Body of pancreas (tissue), 4 donors: ENCODE results near the gene INIP. TPM values are rescaled to one million over a fixed set of nuclear protein-coding genes. Genes with fewer than 3 reads are reported as not detected.

Experiments used
- ATAC-seq: fragments of 150-250 bp; one replicate; pipeline ENCODE4 v1.9.1; 2016
- DNase-seq, 4 donors: peaks; one replicate each; pipeline ENCODE4 v3.0.0-alpha.2; 2019
- H3K27ac ChIP-seq, 4 donors: fragments of 200-600 bp; sonication (generic); 1 replicate in 3 of 4; 2 replicates in 1 of 4; pipeline versions ENCODE4 v1.5.1 to v1.6.1; 2016 to 2019; ENCODE audit warnings: mild to moderate bottlenecking in 1 of 4, mixed read lengths in 1 of 4, moderate library complexity in 1 of 4
- H3K27me3 ChIP-seq, 2 donors: fragments of 200-600 bp; sonication (generic); one replicate each; pipeline ENCODE4 v1.6.0; 2016; ENCODE audit warnings: mild to moderate bottlenecking in 1 of 2
- H3K36me3 ChIP-seq, 2 donors: fragments of 200-600 bp; sonication (generic); replicated peaks in 1 of 2; 2 replicates each; pipeline ENCODE4 v1.5.1; 2016; ENCODE audit warnings: low read depth in 2 of 2; ENCODE audit not compliant: insufficient read depth in 1 of 2
- H3K4me1 ChIP-seq: fragments of 200-600 bp; sonication (generic); one replicate; pipeline ENCODE4 v1.6.0; 2016
- H3K4me3 ChIP-seq, 2 donors: fragments of 200-600 bp; sonication (generic); 1 replicate in 1 of 2; 2 replicates in 1 of 2; pipeline ENCODE4 v1.5.1; 2016 to 2019
- H3K9me3 ChIP-seq, 3 donors: fragments of 200-600 bp; sonication (generic); 1 replicate in 2 of 3; 2 replicates in 1 of 3; pipeline ENCODE4 v1.5.1; 2016
- POLR2A ChIP-seq, 3 donors: fragments of 450-650 bp; IDR thresholded peaks; one replicate each; pipeline ENCODE4 v1.6.1; 2016; ENCODE audit warnings: antibody characterized with exemption in 3 of 3, mild to moderate bottlenecking in 2 of 3
- WGBS, 2 donors: methylation state at CpG; one replicate each; pipeline ENCODE4 v1.1.5; 2017; 5-methylcytosine and 5-hydroxymethylcytosine counted together
- intact Hi-C: fragments of 100-400 bp; cut with DNase I; formaldehyde crosslinking; loops from one replicate; pipeline ENCODE4 v1.15.1; 2023
- total RNA-seq, 2 donors: library from RNA; depleted of rRNA; stranded (reverse); fragments of >200 nt; gene quantifications; one replicate each; pipeline ENCODE4 v1.1.0, GENCODE V29; 2016
- TF ChIP-seq, protein P1 (sequence below), 7 experiments: fragments of 450-650 bp in 4 of 7; fragments of 200-600 bp in 3 of 7; sonication (generic) in 3 of 7; IDR thresholded peaks; one replicate each; pipeline ENCODE4 v1.5.1; 2016 to 2019; ENCODE audit warnings: antibody characterized with exemption in 7 of 7

Gene INIP
- 10 to 100 TPM; 13.5 to 14.5 TPM for total RNA-seq

DNA sequence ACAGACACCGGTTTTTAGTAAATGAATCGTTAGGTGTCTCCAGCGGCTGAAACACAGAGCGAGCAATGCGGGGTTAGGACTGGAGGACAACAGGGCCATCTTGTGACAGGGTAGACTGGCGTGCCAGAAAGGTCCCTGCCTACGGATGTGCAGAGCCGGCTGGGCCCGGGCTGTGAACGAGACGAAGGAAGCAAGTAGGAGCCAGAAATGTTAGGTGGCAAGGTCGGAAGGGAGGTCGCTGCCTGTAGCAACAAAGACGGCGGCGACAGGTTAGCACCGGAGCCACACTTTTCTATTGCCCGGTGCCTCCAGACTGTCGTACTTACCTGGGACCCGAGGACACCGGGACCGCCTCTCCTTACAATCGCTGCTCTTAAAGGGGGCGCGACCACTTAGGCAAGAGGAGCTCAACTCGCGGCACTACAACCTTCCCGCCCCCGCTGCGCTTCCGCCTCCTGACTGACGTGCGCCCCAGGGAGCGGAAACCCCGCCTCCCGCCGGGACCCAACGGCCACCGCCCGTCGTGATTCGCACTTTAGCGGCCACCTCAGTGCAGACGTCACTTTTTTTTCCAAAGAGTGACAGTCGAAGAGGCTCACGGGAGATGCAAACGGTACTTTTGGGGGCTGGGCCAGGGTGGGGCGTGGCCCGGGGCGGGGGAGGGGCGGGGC is at the start of gene INIP:
Gene INIP (minus strand): TSS at position 457 of the 671 bp plus-strand sequence. CDS start 1,632 bp downstream, outside the sequence.
- intact Hi-C loops = no loop called here
- Histone ChIP-seq H3K4me1 (peaks cover 11% of the 10 kb centered on the region), H3K27ac (peak within 1 kb of the TSS; percentile 73 to 88 (median 85)), H3K27me3 (no peaks in the 10 kb centered on the region), H3K9me3 (no peaks in the 10 kb centered on the region), H3K36me3 (no peaks in the 10 kb centered on the region), H3K4me3 (peak within 1 kb of the TSS; percentile 53)
- DNase-seq (peak; percentile 96 to 98 (median 96)), ATAC-seq (peak; percentile 99)
- TF ChIP-seq, protein P1, sequence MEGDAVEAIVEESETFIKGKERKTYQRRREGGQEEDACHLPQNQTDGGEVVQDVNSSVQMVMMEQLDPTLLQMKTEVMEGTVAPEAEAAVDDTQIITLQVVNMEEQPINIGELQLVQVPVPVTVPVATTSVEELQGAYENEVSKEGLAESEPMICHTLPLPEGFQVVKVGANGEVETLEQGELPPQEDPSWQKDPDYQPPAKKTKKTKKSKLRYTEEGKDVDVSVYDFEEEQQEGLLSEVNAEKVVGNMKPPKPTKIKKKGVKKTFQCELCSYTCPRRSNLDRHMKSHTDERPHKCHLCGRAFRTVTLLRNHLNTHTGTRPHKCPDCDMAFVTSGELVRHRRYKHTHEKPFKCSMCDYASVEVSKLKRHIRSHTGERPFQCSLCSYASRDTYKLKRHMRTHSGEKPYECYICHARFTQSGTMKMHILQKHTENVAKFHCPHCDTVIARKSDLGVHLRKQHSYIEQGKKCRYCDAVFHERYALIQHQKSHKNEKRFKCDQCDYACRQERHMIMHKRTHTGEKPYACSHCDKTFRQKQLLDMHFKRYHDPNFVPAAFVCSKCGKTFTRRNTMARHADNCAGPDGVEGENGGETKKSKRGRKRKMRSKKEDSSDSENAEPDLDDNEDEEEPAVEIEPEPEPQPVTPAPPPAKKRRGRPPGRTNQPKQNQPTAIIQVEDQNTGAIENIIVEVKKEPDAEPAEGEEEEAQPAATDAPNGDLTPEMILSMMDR (IDR thresholded peaks at IDR 0.05) = no peak
- peak; percentile 33 to 85 (median 72) for TF ChIP-seq POLR2A (IDR thresholded peaks at IDR 0.05)
- WGBS, 2 donors = 0 to 1% methylated on average over 27 to 50 of the region's 51 CpGs

GRCh38 chr9:112765281-112765680 is 47.4 kb upstream of the INIP start:
- peak overlapping the region; percentile 1 to 68 (median 44) for H3K27ac ChIP-seq
- no peaks in the 10 kb centered on the region for H3K9me3 ChIP-seq
- H3K4me3 ChIP-seq = no peak overlapping the region
- intact Hi-C loops = no loop called here
- no peaks in the 10 kb centered on the region for H3K36me3 ChIP-seq
- peaks cover 9% of the 10 kb centered on the region for H3K4me1 ChIP-seq
- TF ChIP-seq POLR2A (IDR thresholded peaks at IDR 0.05) = no peak
- TF ChIP-seq, protein P1 (IDR thresholded peaks at IDR 0.05) = no peak
- WGBS, 2 donors = 34 to 43% methylated on average over 1 of the region's 1 CpG
- ATAC-seq = no peak
- DNase-seq = no peak
- no peaks in the 10 kb centered on the region for H3K27me3 ChIP-seq

- Histone ChIP-seq H3K27me3 (no peaks in the 10 kb centered on the region), H3K36me3 (no peaks in the 10 kb centered on the region), H3K4me3 (no peak overlapping the region), H3K4me1 (peaks cover 9% of the 10 kb centered on the region), H3K9me3 (no peaks in the 10 kb centered on the region), H3K27ac (peak overlapping the region; percentile 1 to 68 (median 44))
- peak; percentile 13 to 64 (median 46) for TF ChIP-seq POLR2A (IDR thresholded peaks at IDR 0.05)
- TF ChIP-seq, protein P1 (IDR thresholded peaks at IDR 0.05) = peak in 1 of 7 experiments; percentile 9
- ATAC-seq (peak; percentile 96), DNase-seq (peak; percentile 77 to 87 (median 78))
- intact Hi-C loops = no loop called here
- 28 to 35% methylated on average over 7 of the region's 7 CpGs for WGBS, 2 donors
Measured at GRCh38 chr9:112764837-112765236, 46.9 kb upstream of the INIP start.

GRCh38 chr9:112764344-112764743 is 46.4 kb upstream of the INIP start:
- no peaks in the 10 kb centered on the region for H3K9me3 ChIP-seq
- peak; percentile 25 for ATAC-seq
- peak overlapping the region; percentile 1 to 68 (median 44) for H3K27ac ChIP-seq
- WGBS, 2 donors = 59 to 61% methylated on average over 5 of the region's 5 CpGs
- DNase-seq = peak in 3 of 4 donors; percentile 10 to 33 (median 22)
- H3K36me3 ChIP-seq = no peaks in the 10 kb centered on the region
- H3K4me1 ChIP-seq = peaks cover 9% of the 10 kb centered on the region
- no peaks in the 10 kb centered on the region for H3K27me3 ChIP-seq
- intact Hi-C loops = no loop called here
- TF ChIP-seq, protein P1 (IDR thresholded peaks at IDR 0.05) = no peak
- no peak for TF ChIP-seq POLR2A (IDR thresholded peaks at IDR 0.05)
- H3K4me3 ChIP-seq = no peak overlapping the region
